Stimulated activated naive CD8-positive, alpha-beta T cell treated with anti-CD3 and anti-CD28 coated beads, Interleukin-15, Interleukin-2, amounts not matched to agents 100 ng/mL and 50 ng/mL, for 24 hours (primary cell): ENCODE measurements around the gene CLPX.
"Not testable (repeated sequence)": the region's sequence is repeated elsewhere in the genome, so short reads cannot be mapped to it uniquely, and the experiment has no call there.

Source experiments
- H3K27ac Mint-ChIP-seq: one replicate; pipeline ENCODE4 v1.8.0; 2021; ENCODE audit warnings: mild to moderate bottlenecking, mixed read lengths
- H3K27me3 Mint-ChIP-seq: one replicate; pipeline ENCODE4 v1.8.0; 2021; ENCODE audit warnings: mixed read lengths
- H3K36me3 Mint-ChIP-seq: one replicate; pipeline ENCODE4 v1.8.0; 2021; ENCODE audit warnings: low read depth, mixed read lengths
- H3K4me1 Mint-ChIP-seq: one replicate; pipeline ENCODE4 v1.8.0; 2021; ENCODE audit warnings: low read depth, mixed read lengths
- H3K4me3 Mint-ChIP-seq: one replicate; pipeline ENCODE4 v1.8.0; 2021; ENCODE audit warnings: mild to moderate bottlenecking, mixed read lengths
- H3K9me3 Mint-ChIP-seq: one replicate; pipeline ENCODE4 v1.8.0; 2021; ENCODE audit warnings: mixed read lengths

The CLPX gene

DNA sequence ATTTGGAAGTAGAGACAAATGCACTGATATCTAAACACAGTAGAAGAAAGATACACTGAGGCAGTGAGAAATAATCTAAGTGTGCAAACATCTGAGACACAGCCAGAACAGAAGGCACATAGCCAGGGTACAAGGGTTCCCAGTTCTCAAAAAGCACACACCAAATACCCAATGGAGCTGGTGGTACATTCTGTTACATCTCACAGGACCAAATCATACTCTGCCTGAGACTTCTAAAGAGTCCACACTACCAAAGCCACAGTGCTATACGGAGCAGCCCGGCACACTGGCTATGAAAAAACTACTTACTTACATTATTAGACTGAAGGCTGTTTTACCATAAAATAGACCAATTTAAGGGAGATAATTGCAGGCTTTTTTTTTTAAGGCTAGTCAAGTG lies 19.3 kb downstream of the CLPX start:
- Mint-ChIP-seq H3K36me3 (peaks cover 31% of the 10 kb centered on the region), H3K9me3 (no peaks in the 10 kb centered on the region), H3K27ac (no peak overlapping the region), H3K27me3 (no peaks in the 10 kb centered on the region), H3K4me1 (no peaks in the 10 kb centered on the region), H3K4me3 (no peak overlapping the region)

DNA sequence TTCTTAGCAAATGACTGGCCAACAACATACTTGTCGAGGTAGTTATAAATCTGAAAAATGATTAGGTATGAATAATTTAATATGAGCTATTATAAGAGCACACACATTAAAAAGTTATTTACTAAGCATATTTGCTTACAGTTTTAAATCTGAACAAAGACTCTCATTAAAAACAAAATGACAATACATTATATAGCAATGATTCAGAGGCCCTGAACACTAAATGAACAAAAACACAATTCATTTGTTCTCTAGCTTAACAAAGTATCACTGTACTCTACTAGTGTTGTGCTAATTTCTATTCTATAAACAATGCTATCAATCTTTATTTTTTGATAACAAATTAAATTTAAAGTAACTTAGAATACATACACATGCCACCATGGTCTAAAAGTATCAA lies 21.0 kb downstream of the CLPX start:
- no peaks in the 10 kb centered on the region for H3K4me1 Mint-ChIP-seq
- no peaks in the 10 kb centered on the region for H3K9me3 Mint-ChIP-seq
- H3K36me3 Mint-ChIP-seq = peaks cover 27% of the 10 kb centered on the region
- no peak overlapping the region for H3K4me3 Mint-ChIP-seq
- no peaks in the 10 kb centered on the region for H3K27me3 Mint-ChIP-seq
- H3K27ac Mint-ChIP-seq = no peak overlapping the region

DNA sequence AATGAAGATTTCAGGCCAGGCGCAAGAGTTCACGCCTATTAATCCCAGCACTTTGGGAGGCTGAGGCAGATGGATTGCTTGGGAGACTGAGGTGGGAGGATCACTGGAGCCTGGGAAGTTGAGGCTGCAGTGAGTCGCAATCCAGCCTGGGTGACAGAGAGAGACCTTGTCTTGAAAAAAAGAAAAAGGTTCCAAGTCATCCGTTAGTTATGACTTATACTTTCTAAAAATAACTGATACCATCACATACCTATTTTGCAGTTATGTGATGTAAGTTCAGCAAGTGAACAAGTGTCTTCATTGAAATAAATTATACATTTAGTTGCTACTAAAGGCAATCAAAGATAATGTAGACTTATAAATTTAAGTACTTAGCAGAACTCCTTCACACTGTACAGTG lies 22.1 kb downstream of the CLPX start:
- H3K27me3 Mint-ChIP-seq = no peaks in the 10 kb centered on the region
- H3K9me3 Mint-ChIP-seq = no peaks in the 10 kb centered on the region
- peaks cover 28% of the 10 kb centered on the region for H3K36me3 Mint-ChIP-seq
- H3K27ac Mint-ChIP-seq = no peak overlapping the region
- no peaks in the 10 kb centered on the region for H3K4me1 Mint-ChIP-seq
- no peak overlapping the region for H3K4me3 Mint-ChIP-seq

DNA sequence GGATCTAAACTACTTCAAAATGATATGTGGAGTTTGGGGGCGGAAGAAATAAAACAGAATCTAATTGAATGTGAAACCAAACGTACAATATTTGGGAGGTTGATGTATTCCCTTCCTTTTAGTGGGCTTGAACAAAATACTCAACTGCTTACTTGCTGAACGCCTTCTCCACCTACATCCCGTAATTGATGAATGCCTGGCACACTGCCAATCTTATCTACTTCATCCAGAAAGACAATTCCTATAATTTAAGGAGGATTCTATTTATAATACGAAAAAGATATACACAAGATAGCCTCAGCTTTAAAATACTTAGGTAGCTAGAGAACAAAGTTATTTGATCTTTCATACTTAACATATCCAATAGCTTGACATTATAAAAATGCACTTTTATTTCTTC lies 28.4 kb downstream of the CLPX start:
- Mint-ChIP-seq H3K4me1 (no peaks in the 10 kb centered on the region), H3K9me3 (no peaks in the 10 kb centered on the region), H3K27me3 (no peaks in the 10 kb centered on the region), H3K27ac (no peak overlapping the region), H3K36me3 (peaks cover 56% of the 10 kb centered on the region), H3K4me3 (no peak overlapping the region)

DNA sequence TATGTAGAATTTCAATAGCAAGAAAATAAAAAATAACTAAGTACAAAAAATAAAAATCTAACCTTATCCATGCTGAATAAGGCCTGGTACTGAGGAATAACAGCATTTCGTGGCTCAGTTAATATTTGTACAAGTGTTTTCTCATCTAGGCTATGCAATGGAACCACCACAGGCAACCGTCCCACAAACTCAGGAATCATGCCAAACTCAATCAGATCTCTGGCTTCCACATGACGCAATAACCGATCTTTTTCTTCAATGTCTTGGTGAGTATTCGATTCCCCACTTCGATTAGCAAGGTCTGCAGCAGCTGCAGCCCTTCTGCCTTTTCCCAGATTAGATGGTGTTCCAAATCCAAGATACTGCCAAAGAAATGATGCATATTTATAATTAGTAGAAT lies 30.4 kb downstream of the CLPX start:
- Mint-ChIP-seq H3K4me1 (no peaks in the 10 kb centered on the region), H3K4me3 (no peak overlapping the region), H3K27me3 (no peaks in the 10 kb centered on the region), H3K36me3 (peaks cover 59% of the 10 kb centered on the region), H3K9me3 (no peaks in the 10 kb centered on the region), H3K27ac (peak overlapping the region; percentile 27)

DNA sequence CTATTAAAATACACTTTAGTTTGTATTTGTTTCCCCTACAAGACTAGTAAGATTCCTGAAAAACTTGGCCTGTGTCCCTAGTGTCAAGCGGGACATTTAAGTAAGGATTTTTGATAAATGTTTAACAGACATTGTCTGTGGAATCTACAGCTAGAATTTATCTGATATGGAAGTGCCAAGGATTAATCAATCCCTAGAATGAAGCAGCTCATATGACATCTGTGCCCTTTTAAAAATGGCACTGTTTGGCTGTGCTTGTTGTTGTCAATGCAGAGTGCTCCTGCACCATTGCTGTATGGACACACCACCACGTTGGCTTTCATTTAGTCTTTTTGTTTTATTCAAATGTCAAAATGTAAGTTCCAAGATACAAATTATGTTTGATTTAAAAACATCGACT lies 37.2 kb downstream of the CLPX start:
- Mint-ChIP-seq H3K4me1 (no peaks in the 10 kb centered on the region), H3K9me3 (no peaks in the 10 kb centered on the region), H3K27me3 (no peaks in the 10 kb centered on the region), H3K4me3 (no peak overlapping the region), H3K27ac (peak overlapping the region; percentile 5), H3K36me3 (peaks cover 25% of the 10 kb centered on the region)

DNA sequence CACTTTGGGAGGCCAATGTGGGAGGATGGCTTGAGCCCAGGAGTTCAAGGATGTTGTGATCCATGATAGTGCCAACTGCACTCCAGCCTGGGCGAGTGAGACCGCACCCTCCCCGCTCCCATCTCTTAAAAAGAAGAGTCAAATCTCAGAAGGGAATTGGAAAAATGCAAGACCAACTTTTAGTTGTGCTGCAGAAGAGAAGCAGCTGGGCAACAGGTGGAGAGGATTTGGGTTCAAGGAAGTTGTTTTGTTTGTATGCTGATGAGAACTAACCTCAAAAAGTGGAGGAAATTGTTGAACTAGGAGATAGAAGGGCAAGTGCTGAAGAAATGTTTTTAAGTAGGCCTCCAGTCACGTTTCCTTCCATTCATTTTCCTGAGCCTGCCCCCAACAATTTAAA lies 38.7 kb downstream of the CLPX start:
- Mint-ChIP-seq H3K4me3 (no peak overlapping the region), H3K36me3 (peaks cover 15% of the 10 kb centered on the region), H3K27me3 (no peaks in the 10 kb centered on the region), H3K9me3 (no peaks in the 10 kb centered on the region), H3K4me1 (no peaks in the 10 kb centered on the region), H3K27ac (no peak overlapping the region)

DNA sequence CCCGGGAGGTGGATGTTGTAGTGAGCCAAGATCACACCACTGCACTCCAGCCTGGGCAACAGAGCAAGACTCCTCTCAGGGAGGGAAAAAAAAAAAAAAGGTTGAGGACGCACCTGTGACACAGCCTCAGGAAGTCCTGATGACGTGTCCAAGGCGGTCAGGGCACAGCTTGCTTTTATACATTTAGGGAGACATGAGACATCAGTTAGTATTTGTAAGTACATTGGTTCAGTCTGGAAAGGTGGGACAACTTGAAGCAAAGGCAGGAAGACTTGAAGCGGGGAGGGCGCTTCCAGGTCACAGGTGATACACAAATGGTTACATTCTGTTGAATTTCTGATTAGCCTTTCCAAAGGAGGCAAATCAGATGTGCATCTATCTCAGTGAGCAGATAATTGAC lies 46.5 kb downstream of the CLPX start:
- H3K27ac Mint-ChIP-seq, H3K9me3 Mint-ChIP-seq, H3K27me3 Mint-ChIP-seq, H3K4me1 Mint-ChIP-seq, H3K4me3 Mint-ChIP-seq, H3K36me3 Mint-ChIP-seq: not testable (repeated sequence)

DNA sequence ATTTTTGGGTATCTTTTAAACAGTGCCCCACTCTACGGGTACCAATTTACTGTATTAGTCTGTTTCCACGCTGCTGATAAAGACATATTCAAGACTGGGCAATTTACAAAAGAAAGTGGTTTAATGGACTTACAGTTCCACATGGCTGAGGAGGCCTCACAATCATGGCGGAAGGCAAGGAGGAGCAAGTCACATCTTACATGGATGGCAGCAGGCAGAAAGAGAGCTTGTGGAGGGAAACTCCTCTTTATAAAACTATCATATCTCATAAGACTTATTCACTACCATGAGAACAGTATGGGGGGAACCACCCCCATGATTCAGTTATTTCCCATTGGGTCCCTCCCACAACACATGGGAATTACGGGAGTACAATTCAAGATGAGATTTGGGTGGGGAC lies 47.2 kb downstream of the CLPX start:
- not testable (repeated sequence) for H3K36me3 Mint-ChIP-seq, H3K27ac Mint-ChIP-seq, H3K9me3 Mint-ChIP-seq, H3K4me1 Mint-ChIP-seq, H3K4me3 Mint-ChIP-seq, H3K27me3 Mint-ChIP-seq

DNA sequence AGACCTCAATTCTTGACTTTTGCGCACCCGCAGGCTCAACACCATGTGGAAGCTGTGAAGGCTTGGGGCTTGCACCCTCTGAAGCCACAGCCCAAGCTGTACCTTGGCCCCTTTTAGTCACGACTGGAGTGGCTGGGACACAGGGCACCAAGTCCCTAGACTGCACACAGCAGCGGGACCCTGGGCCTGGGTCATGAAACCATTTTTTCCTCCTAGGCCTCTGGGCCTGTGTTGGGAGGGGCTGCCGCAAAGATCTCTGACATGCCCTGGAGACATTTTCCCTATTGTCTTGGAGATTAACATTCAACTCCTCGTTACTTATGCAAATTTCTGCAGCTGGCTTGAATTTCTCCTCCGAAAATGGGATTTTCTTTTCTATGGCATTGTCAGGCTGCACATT lies 48.1 kb downstream of the CLPX start:
- not testable (repeated sequence) for H3K27ac Mint-ChIP-seq, H3K36me3 Mint-ChIP-seq, H3K9me3 Mint-ChIP-seq, H3K27me3 Mint-ChIP-seq, H3K4me3 Mint-ChIP-seq
- H3K4me1 Mint-ChIP-seq = peaks cover 17% of the 10 kb centered on the region

DNA sequence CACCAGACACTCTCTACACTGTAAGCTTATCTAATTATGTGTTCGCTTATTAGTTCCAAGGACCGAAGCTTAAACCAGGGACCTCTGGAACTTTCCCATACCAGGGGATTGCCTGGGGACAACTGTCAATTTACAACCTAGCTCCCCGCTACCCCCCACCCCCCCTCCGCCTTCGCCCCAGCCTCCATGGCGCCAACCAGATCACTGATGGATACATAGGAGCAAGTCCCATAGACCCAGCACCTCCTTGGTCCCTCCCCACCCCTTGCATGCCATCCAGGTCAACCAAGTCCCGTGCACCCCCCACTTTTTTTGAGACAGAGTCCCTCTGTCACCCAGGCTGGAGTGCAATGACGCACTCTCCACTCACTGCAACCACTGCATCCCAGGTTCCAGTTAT lies 50.6 kb downstream of the CLPX start:
- peaks cover 20% of the 10 kb centered on the region for H3K36me3 Mint-ChIP-seq
- no peaks in the 10 kb centered on the region for H3K27me3 Mint-ChIP-seq
- peaks cover 6% of the 10 kb centered on the region for H3K9me3 Mint-ChIP-seq
- peaks cover 29% of the 10 kb centered on the region for H3K4me1 Mint-ChIP-seq
- peak overlapping the region; percentile 100 for H3K4me3 Mint-ChIP-seq
- H3K27ac Mint-ChIP-seq = no peak overlapping the region

DNA sequence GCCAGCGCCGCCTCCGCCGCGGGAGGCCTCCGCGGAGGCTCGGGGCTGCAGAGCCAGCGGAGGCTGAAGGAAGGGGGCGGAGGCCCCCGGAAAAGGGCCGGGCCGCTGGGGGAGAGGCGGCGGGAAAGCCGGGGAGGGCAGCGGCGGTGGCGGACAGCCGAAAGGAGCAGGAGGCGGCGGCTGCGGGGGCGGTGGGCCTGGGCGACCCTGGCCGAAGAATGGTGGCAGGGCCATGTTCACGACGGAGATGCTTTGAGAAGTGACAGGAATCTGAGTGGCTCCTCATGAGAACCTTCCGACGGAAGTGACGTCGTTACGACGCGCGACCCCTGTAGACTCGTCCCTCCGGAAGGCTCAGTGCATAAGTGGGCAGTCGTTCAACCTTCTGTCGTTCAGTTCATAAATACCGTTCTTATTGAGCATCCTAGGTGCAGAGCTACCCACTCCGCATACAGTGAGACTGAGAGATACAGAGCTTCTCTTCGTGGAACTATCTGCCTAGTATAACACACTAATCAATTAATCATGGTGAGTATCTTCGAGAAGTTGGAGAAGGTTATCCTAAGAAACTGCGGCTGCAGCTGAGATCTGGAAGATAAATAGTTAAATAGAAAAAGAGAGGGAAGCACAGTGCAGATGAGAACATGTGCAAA lies 51.5 kb downstream of the CLPX start, which contains the start of gene PDCD7:
TSS of gene PDCD7 (minus strand) at position 261 of the 653 bp plus-strand sequence. CDS start at position 234, 27 bp downstream.
- peaks cover 29% of the 10 kb centered on the region for H3K4me1 Mint-ChIP-seq
- no peaks in the 10 kb centered on the region for H3K27me3 Mint-ChIP-seq
- peaks cover 27% of the 10 kb centered on the region for H3K36me3 Mint-ChIP-seq
- peak within 1 kb of the TSS; percentile 100 for H3K4me3 Mint-ChIP-seq
- peak within 1 kb of the TSS; percentile 98 for H3K27ac Mint-ChIP-seq
- peaks cover 6% of the 10 kb centered on the region for H3K9me3 Mint-ChIP-seq

DNA sequence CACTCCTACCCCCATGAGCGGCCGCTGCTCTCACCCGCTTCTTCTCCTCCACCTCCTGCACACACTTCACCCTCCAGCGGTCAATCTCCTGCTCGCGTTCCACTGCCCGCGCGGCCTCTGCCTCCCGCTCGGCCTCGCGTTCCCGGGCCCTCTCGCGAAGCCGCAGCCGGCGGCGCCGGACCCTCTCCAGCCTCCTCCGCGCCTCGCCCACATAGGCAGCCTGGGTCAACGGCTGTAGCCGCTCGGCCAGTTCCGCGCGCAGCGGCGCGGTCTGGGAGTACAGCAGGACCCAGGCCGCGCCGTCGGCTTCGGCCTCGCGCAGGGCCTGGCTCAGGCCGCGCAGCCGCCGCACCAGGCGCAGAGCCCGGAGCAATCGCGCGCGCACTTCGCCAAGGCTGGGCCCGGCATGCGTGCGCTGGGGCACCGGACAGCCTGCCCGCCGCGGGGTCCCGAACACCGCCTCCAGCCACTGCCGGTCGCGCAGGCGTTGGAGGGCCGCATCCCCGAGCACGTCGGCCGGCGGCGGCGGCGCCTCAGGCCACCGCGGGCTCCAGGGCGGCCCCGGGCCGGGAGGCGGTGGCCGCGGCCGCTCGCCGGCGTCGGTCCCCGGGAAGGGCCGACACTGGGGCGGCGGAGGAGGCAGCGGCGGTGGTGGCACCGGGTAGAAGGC lies 52.1 kb downstream of the CLPX start:
- Mint-ChIP-seq H3K9me3 (peaks cover 6% of the 10 kb centered on the region), H3K36me3 (peaks cover 33% of the 10 kb centered on the region), H3K4me3 (peak overlapping the region; percentile 88), H3K27me3 (no peaks in the 10 kb centered on the region), H3K27ac (peak overlapping the region; percentile 76), H3K4me1 (peaks cover 29% of the 10 kb centered on the region)

DNA sequence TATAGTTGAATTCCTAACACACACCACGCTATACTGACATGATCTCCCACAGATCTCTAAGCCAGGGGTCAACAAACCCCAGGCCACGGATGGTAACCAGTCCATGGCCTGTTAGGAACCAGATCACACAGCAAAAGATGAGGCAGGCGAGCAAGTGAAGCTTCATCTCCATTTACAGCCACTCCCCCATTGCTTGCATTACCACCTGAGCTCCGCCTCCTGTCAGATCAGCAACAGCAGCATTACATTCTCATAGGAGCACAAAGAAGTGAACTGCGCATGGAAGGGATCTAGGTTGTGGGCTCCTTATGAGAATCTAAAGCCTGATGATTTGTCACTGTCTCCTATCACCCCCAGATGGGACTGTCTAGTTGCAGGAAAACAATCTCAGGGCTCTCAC lies 54.2 kb downstream of the CLPX start:
- Mint-ChIP-seq H3K27ac (no peak overlapping the region), H3K4me1 (peaks cover 33% of the 10 kb centered on the region), H3K27me3 (no peaks in the 10 kb centered on the region), H3K4me3 (no peak overlapping the region), H3K36me3 (peaks cover 39% of the 10 kb centered on the region), H3K9me3 (no peaks in the 10 kb centered on the region)

DNA sequence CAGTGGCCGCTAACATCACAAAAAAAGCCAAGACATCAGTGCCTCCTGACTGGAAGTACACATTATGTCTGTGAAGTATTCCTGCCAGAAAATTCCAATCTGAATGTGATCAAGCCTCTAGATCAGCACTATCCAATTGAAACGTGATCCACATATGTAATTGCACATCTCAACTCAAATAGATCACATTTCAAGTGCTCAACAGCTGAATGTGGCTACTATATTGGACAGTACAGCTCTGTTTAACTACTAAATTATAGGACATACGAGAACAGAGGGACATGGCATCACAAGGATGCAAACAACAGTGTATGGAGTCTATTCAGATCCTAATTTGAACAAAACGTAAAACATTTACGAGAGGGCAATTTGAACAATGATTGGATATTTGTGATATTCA lies 69.6 kb downstream of the CLPX start:
- H3K9me3 Mint-ChIP-seq = no peaks in the 10 kb centered on the region
- H3K4me1 Mint-ChIP-seq = no peaks in the 10 kb centered on the region
- no peak overlapping the region for H3K4me3 Mint-ChIP-seq
- H3K27me3 Mint-ChIP-seq = no peaks in the 10 kb centered on the region
- H3K36me3 Mint-ChIP-seq = peaks cover 72% of the 10 kb centered on the region
- H3K27ac Mint-ChIP-seq = no peak overlapping the region

DNA sequence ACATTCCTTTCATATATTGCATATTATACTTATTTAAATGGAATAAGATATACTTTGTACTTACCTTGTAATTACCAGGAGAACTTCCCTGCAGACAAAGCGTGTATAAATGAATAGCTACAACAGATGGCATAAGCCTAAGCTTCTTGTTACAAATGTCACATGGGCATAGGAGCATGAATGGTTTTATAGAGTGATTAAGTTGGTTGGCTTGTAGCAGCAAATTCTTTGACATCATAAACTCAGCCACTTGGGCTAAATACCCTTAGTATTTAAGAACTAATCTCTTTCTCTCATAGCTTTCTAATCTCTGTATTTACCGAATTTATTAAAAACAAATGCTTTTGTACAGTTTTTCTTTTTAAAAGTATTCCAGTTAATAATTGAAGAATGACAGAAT lies 70.1 kb downstream of the CLPX start, which contains the start of gene UBAP1L:
TSS of gene UBAP1L (minus strand) at position 115 of the 400 bp plus-strand sequence. CDS start 8,985 bp downstream, outside the sequence.
- Mint-ChIP-seq H3K4me1 (no peaks in the 10 kb centered on the region), H3K4me3 (no peak within 1 kb of the TSS), H3K9me3 (no peaks in the 10 kb centered on the region), H3K27me3 (no peaks in the 10 kb centered on the region), H3K36me3 (peaks cover 72% of the 10 kb centered on the region), H3K27ac (no peak within 1 kb of the TSS)
